ENCODE data around the gene KLF18.
"Not testable (repeated sequence)": the region's sequence is repeated elsewhere in the genome, so short reads cannot be mapped to it uniquely, and the experiment has no call there.

KLF18 gene

GRCh38 chr1:44119525-44119924, 21.9 kb downstream of the KLF18 start:
- no peak for DNase-seq

GRCh38 chr1:44118682-44119081, 22.7 kb downstream of the KLF18 start, which contains the start of gene KLF17:
TSS of gene KLF17 (plus strand) at chr1:44118821. CDS start at chr1:44118908, 87 bp downstream.
- no peak for DNase-seq

- DNase-seq = not testable (repeated sequence)
Measured at GRCh38 chr1:44117272-44117671, 24.2 kb downstream of the KLF18 start.

- no peak for DNase-seq
Measured at GRCh38 chr1:44114098-44114497, 27.3 kb downstream of the KLF18 start.

DNA sequence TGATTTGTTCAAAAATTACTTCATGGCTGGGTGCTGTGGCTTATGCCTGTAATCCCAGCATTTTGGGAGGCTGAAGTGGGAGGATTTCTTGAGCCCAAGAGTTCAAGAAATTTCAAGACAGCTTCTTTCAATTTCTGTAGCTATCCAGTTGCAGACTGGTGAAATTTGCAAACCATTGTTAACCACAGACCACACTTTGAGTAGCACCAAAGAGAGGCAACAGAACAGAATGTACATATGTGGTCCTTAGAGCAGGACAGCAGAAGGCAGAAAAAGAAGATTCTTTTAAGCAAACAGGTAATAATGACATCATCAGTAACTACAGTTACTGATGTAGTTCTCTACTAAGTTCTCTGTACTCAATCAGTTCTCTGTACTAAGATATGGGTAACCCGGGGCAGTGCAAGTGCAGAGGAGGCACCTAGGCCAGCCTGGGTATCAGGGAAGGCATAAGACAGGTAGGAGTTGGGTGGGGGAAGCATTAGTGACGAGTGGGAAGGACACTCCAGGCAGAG, 28.3 kb downstream of the KLF18 start:
- no peak for DNase-seq

DNA sequence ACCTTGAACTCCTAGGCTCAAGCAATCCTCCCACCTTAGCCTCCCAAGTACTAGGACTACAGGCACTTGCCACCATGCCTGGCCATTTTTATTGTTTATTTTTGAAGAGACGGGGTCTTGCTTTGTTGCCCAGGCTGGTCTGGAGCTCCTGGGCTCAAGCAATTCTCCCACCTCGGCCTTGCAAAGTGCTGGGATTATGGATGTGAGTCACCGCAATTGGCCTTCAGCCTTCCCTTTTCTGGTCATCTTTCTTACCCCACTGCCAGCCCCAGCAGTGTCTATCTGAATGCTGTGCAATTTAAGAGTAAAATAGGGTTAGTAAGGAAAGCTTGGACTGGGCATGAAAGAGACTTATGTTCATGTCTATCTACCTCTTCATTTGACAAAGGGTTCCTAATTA, 28.9 kb downstream of the KLF18 start:
- no peak for DNase-seq

DNA sequence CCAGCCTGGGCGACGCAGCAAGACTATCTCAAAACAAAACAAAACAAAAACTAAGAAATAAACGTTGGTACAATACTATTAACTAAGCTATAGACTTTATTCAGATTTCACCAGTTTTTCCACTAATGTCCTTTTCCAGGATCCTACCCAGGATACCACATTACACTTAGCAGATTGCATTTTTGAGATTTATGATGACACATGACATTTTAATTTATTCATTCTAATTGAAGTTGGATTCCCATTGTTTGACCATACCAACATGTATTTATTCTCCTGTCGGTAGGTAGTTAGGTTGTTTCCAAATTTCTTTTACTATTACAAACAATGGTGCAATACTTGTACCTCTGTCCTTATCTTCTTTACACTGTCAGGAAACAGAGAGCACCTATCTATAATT, 29.6 kb downstream of the KLF18 start:
- DNase-seq = no peak

- DNase-seq = no peak
Measured at GRCh38 chr1:44110916-44111315, 30.5 kb downstream of the KLF18 start.

DNA sequence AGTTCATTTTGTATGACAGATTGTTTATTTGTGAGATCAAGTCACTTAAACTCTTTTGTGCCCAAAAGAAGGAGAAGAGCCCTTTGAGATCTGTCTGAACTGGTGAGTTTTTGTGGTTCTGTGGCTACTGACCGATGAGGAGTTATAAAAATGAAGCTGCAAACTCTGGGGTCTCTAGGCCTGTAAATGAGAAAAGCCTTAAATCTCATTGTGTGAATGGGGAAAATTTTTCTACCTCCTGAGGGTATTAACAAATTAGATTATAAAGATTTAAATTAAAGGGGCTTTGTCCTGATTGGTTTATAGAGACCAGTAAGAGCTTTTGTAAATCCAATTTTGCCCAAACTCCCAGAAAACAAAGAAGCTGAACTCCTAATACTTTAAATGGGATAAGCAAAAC, 32.5 kb downstream of the KLF18 start:
- DNase-seq = no peak

- DNase-seq = no peak
Measured at GRCh38 chr1:44108241-44108640, 33.2 kb downstream of the KLF18 start.

DNA sequence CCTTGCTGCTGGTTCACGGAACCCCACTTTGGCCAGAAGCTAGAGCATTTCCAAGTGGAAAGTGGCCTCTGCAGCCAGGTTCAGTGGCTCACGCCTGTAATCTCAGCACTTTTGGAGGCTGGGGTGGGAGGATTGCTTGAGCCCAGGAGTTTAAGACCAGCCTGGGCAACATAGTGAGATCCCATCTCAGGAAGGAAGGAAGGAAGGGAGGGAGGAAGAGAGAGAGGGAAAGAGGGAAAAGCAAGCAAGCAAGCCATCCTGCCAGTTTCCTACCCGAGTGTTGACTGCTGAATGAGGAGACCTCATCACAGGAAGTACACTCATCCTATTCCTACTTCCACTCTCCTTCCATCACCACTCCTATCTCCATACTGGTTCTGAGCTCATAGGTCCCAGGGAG, 35.6 kb downstream of the KLF18 start:
- DNase-seq = no peak

DNA sequence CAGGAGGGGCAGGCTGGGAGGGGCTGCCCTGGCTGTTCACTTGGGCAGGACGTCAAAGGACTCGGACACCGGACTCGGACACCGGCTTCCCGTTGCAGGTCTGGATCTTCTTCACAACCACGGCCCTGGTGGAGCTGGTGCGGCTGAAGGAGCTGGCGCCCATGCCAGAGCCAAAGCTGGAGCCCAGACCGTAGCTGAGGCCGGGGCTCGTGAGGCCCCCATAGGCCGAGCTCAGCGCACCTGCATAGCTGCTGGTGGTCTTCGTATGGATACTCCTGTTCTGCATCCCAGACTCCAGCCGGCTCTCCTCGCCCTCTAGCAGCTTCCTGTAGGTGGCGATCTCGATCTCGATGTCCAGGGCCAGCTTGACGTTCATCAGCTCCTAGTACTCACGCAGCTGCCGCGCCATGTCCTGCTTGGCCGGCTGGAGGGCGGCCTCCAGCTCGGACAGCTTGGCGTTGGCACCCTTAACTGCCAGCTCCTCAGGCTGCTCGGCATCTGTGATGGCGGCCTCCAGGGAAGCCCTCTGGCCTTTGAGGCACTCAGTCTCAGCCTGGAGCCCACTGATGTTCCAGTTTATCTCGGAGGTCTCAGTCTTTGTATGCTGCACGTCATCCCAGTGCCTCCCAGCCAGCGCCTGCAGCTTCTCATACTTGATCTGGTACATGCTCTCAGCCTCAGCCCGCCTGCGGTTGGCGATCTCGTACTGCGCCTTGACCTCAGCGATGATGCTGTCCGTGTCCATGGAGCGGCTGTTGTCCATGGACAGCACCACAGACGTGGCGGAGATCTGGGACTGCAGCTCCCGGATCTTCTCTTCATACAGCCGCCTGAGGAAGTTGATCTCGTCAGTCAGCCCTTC, 37.9 kb downstream of the KLF18 start:
- DNase-seq = no peak

DNA sequence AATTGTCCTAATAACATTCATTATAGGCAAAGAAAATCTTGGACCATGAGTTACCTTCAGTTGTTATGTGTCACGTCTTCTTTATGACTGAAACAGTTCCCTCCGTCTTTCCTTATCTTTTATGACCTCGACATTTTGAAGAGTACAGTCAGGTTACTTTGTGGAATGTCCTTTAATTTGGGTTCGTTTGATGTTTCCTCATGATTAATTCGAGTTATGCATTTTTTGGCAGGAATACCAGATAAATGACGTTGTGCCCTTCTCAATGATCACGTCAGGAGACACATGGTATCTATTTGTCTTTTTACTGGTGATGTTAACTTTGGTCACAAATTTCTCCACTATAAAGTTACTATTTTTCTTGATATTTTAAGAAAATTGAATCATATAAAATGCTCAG, 40.1 kb downstream of the KLF18 start:
- DNase-seq = no peak

DNA sequence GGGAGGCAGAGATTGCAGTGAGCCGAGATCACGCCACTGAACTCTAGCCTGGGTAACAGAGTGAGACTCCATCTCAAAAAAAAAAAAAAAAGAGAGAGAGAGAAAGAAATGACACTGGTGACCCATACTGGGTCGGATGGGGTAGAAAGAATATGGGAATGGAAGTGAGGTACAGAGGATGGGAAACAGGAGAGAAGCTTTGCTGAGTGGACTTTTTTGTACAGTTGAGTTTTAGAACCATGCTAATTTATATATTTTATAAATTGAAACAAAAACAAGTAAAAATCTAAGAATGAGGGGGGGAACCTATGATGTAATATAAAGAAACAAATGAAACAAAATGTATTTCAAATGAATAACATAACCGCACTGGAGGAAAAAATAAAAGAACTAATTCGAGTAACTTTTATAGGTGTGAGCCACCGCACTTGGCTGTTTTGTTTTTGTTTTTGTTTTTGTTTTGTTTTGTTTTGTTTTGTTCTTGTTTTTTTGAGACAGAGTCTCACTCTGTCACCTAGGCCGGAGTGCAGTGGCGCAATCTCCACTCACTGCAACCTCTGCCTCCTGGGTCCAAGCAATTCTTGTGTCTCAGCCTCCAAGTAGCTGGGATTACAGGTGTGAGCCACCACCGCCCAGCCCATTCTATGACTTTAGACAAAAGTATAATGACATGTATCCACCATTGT, 41.1 kb downstream of the KLF18 start:
- no peak for DNase-seq

GRCh38 chr1:44094047-44094446, 47.4 kb downstream of the KLF18 start:
- DNase-seq = no peak

- no peak for DNase-seq
Measured at GRCh38 chr1:44090429-44091252, 50.8 kb downstream of the KLF18 start.

DNA sequence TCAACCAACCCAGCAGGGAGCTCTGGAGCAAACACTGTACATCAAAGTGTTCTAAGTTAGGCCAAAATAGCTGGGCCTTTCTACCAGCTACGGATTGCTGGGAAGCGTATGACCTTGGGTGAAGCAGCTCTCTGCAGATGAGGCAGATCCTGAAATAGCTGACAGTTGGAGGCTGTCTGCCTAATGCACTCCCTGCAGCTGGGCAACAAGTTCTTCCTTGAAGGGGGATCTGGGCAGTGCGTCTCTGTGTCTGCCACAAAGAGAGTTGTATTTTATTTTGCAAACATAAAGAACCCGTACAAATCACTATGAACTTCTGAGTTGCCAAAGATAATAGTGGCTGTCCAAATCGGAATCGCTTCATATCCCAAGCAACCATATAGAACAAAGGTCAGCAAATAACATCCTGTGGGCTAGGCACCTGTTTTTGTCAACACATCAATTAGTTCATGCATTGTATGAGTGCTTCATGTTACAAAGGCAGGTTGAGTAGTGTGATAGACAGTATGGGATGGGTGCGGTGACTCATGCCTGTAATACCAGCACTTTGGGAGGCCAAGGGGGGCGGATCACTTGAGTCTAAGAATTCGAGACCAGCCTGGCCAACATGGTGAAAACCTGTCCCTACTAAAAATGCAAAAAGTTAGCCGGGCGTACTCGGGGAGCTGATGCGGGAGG, 51.9 kb downstream of the KLF18 start:
- DNase-seq = no peak

Measured in NCI-H1092 treated with DMSO at 0.1 percent for 48 hours (cell line).